ENCODE data around the gene DCLK1.

Gene DCLK1

GRCh38 chr13:35889560-35889959 lies 241.6 kb downstream of the DCLK1 start:
- no peak for DNase-seq

GRCh38 chr13:35888981-35889380 lies 242.2 kb downstream of the DCLK1 start:
- DNase-seq: no peak

GRCh38 chr13:35888457-35888883 lies 242.7 kb downstream of the DCLK1 start:
- no peak for DNase-seq

- no peak for DNase-seq
These were observed 244.0 kb downstream of the DCLK1 start for GRCh38 chr13:35887115-35887666.

- DNase-seq: no peak
These were observed 244.7 kb downstream of the DCLK1 start for GRCh38 chr13:35886332-35887114.

- no peak for DNase-seq
These were observed 246.9 kb downstream of the DCLK1 start for GRCh38 chr13:35884211-35884760.

- DNase-seq: no peak
These were observed 248.3 kb downstream of the DCLK1 start for GRCh38 chr13:35882722-35883497.

- DNase-seq: no peak
These were observed 249.8 kb downstream of the DCLK1 start for GRCh38 chr13:35881360-35881759.

GRCh38 chr13:35879111-35879510 lies 252.1 kb downstream of the DCLK1 start:
- no peak for DNase-seq

GRCh38 chr13:35876601-35877000 lies 254.6 kb downstream of the DCLK1 start:
- no peak for DNase-seq

- no peak for DNase-seq
These were observed 256.5 kb downstream of the DCLK1 start for GRCh38 chr13:35874704-35875103.

- DNase-seq: no peak
These were observed 258.8 kb downstream of the DCLK1 start for GRCh38 chr13:35872369-35872768.

GRCh38 chr13:35871561-35871960 lies 259.6 kb downstream of the DCLK1 start:
- DNase-seq: no peak

GRCh38 chr13:35866801-35867200 lies 264.4 kb downstream of the DCLK1 start:
- no peak for DNase-seq

GRCh38 chr13:35865341-35866240 lies 265.6 kb downstream of the DCLK1 start:
- DNase-seq: no peak

- DNase-seq: no peak
These were observed 270.5 kb downstream of the DCLK1 start for GRCh38 chr13:35860661-35861060.

- DNase-seq: no peak
These were observed 271.2 kb downstream of the DCLK1 start for GRCh38 chr13:35859981-35860380.

- no peak for DNase-seq
These were observed 272.5 kb downstream of the DCLK1 start for GRCh38 chr13:35858665-35859064.

- no peak for DNase-seq
These were observed 273.4 kb downstream of the DCLK1 start for GRCh38 chr13:35857769-35858168.

GRCh38 chr13:35856721-35857364 lies 274.3 kb downstream of the DCLK1 start:
- no peak for DNase-seq

GRCh38 chr13:35856084-35856483 lies 275.1 kb downstream of the DCLK1 start:
- no peak for DNase-seq

GRCh38 chr13:35855531-35856019 lies 275.6 kb downstream of the DCLK1 start:
- no peak for DNase-seq

Data from stimulated activated CD4-positive, alpha-beta T cell treated with anti-CD3 and anti-CD28 coated beads, Interleukin-4, amount 100 ng/mL, for 24 hours (primary cell).